ENCODE results near the gene AHNAK.
"Not testable (repeated sequence)": the region's sequence is repeated elsewhere in the genome, so short reads cannot be mapped to it uniquely, and the experiment has no call there.

The AHNAK gene

DNA sequence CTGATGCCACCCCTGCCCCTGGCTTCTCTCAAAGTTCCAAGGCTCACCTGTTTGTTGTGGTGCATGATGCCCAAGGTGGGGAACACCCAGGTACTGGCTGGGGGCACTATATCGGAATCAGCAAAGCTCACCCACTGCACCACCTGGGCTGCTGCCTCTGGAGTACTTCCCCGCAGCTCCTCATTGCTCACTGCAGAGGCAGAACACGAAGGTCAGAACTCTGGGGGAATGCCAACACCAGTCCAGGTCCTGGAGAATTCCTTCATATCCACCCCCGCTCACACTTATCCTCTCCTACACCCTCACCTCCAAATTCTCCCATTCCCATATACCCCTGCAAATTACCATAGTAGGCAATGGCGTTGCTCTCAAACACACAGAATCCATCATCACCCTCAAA, 24.9 kb upstream of the AHNAK start:
- not testable (repeated sequence) for DNase-seq

GRCh38 chr11:62570903-62571302, 24.3 kb upstream of the AHNAK start:
- not testable (repeated sequence) for DNase-seq

DNA sequence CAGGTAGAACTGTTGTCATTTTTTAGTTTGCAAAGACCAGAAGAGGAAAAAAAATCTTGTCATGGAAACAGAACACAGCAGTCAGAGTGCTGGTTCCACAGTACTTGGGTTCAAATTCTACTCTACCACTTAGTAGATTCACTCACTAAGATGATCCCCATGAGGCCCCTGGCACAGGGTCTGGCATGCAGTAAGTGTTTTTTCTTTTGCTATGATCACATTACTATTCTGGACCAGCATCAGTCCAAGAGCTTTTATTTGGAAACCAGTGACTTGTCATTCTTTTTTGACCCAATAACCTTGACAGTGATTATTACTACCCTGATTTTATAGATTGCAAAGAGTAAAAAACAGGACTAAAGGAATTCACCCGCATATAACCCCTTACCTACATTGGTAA, 23.0 kb upstream of the AHNAK start:
- DNase-seq: no peak

GRCh38 chr11:62567018-62567633, 20.5 kb upstream of the AHNAK start:
- DNase-seq: no peak

GRCh38 chr11:62566247-62566646, 19.6 kb upstream of the AHNAK start:
- no peak for DNase-seq

GRCh38 chr11:62565100-62565802, 18.6 kb upstream of the AHNAK start:
- DNase-seq: no peak

GRCh38 chr11:62561677-62562230, 15.1 kb upstream of the AHNAK start:
- not testable (repeated sequence) for DNase-seq

DNA sequence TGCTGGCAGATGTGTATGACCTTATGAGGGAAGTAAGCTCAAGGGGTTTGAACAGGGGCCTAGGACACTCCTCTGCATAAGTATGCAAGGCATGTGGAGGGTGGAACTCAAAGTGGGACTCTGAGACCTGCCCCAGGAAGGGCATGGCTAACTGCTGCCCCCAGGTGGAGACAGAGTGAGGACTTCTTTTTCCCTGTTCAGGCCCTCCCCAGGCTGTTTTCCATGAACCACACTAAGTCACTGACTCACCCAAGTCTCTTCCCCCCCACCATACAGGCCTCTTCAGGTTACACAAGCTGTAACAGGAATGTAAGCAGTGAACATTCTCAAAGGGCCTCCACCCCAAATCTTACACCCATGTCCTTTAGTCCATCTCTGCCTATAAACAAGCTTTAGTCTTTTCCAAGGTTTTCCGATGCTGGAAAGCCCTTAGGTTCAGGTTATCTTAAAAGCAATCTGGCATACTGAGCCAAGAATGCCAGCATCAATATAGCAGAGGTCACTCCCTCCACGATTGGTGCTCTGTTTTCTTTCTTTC, 14.0 kb upstream of the AHNAK start:
- no peak for DNase-seq

GRCh38 chr11:62559626-62560025, 13.0 kb upstream of the AHNAK start:
- DNase-seq: not testable (repeated sequence)

DNA sequence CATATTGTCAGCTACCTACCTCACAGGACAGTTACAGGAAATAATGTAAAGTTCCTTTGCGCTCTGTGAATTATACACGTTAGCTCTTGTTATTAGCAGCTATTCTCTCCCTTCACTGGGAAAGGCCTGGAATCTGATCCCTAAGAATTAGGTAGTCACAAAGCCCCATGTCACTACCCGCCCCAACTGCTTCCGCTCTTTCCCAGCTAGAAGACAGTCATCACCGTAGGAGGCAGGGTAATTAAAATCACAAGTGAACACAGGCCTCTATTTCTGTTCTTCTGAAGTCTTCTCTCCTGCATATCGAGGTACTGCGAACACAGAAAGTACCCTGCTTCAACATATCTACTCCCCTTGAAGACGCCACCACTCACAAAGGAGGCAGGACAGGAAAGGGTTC, 12.6 kb upstream of the AHNAK start:
- no peak for DNase-seq

DNA sequence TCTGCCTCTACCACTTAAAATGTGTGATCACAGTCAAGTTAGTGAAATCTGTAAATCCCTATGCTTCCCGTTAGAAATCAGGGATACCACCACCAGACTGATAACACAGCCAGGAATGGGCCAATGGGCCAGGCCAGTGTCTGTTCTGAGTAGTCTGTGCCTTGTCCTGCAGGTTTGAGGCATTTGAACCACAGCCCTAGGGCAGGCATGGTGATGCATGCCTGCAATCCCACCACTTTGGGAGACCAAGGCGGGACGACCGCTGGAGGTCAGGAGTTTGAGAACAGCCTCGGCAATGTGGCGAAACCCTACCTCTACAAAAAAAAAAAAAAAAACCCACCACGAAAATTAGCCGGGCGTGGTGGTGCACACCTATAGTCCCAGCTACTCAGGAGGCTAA, 12.1 kb upstream of the AHNAK start:
- DNase-seq: no peak

- DNase-seq: no peak
Measured at GRCh38 chr11:62556875-62557631, 10.4 kb upstream of the AHNAK start.

DNA sequence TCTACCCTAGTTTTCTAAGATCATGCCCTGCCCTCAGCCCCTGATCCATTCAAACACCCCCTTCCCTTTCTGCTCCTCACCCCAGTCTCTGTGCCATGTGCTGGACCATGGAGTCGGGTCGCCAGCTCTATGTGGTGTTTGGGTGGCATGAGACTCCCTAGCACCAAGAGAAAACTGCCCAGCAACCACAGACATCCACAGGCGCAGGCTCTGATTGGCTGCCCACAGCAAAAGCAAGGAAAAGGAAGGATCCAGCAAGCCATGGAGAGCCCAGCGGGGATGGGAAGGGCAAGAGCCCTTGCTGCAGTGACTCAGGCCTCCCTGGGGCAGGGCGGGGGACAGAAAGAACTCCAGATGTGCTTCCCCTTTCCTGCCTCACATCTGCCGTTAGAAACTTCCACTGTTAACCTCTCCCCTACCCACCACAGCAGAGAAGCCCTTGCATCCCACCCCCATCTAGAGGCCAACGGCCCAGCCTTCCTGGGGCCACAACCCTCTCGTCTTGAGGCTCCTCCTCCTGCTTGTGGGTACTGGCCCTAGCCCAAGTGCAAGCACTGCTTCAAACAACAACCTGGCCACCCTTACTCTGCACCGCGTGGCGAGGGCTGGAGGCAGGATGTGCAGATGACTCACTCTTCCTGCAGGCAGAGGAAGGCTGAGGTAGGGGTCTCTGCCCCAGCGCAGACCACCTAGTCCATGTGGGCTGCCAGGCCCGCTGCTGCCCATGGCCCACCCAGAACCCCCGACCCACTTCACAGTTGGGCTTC, 9.7 kb upstream of the AHNAK start:
- DNase-seq: no peak

DNA sequence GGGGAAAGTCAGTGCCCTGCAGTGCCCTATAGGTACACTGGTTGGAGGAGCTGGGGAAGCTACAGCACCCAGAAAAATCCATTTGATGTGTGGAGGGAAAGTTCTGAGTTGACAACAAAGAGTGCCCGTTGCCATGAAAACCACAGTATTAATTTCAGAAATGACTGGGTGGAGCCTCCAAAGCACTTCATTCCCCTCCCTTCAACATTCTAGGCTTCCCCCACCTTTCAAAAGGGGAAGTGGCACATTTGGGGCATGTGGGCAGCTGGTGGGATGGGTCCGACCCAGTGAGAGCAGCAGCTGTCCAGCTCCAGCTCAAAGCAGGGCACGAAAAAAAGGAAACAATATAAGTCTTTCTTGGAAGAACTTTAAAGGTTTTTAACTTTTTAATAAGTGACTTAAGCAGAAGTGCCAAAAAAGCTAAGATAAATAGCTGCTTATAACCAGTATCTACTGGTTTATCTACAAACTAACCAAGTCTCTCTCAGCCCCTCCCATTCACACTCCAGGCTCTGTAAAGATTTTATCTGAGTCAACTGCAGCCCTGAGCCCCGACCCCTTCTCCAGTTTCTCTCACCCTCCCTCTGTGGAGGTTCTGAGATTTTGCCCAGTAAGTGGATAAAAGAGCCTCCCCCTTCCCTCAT, 9.0 kb upstream of the AHNAK start:
- no peak for DNase-seq

- DNase-seq: no peak
Measured at GRCh38 chr11:62554387-62555167, 8.0 kb upstream of the AHNAK start.

GRCh38 chr11:62553839-62554361, 7.3 kb upstream of the AHNAK start:
- DNase-seq: no peak

DNA sequence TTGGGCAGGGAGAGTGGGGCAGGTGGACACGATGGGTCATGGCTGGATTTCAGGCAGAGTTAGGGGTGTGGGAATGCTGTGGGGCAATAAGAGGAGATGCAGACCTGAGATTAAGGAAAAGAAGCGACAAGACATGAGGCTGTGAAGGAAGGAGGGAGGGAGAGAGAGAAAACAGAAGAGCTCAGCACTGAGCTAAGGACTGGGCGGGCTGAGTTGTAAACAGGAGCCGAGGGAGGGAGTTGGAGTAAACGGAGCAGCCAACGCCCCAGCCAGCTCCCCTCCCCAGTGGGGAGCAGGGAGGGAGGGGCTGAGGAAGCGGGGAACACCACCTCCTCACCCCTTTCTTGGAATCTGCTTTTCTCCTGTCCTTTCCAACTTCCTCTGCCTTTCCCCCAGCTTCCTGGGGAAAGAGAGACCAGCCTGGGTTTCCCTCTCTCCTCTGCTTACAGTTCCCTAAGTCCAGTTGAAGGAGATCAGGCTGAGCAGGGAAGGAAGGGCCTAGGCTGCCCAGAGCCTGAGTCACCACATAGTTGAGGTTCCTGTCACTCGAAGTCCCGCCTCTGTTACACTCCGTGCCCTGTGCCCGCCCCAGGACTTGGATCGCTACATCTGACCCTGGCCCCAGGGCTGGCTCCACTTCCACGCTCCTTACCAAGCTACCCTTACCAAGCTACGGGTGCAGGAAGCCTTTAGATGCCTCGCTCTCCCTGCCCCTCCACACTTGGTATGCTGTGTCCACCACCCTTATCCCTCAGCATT, 6.7 kb upstream of the AHNAK start:
- DNase-seq: no peak

DNA sequence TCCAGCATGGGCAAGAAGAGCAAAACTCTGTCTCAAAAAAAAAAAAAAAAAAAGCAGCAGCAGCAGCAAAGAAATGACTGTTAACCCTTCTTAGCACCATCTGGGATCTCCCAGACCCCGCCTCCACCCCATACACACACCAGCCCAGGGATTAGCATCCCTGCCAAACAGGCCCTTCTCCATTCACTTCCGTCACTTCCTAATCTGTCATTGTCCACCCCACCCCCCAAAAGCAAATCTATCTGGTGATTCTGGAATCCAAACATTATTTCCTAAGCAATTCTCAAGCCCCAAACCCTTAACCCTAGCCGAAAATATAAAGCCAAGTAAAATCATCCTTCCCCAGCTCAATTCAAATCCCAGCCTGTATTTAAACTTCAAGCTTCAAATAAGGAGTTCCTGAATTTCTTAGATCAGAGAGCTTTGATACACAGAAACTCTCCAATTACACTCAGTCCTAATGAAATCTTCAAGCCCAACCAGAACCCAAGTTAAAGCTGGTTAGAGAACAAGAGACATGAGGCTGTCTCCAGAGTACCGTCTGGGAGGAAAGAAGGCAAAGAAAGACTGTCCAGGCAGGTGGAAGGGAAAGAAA, 6.0 kb upstream of the AHNAK start:
- no peak for DNase-seq

DNA sequence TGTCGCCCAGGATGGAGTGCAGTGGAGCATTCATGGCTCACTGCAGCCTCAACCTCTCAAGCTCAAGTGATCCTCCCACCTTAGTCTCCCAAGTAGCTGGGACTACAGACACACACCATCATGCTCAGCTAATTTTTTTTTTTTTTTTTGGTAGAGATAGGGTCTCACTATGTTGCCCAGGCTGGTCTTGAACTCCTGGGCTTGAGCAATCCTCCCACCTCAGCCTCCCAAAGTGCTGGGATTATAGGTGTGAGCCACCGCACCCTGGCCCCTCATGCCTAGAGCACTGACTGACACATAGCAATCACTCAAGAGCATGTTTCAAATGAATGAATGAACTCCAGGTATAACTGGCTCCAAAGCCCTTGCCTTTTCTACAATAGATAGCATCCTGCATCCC, 3.9 kb upstream of the AHNAK start:
- DNase-seq: not testable (repeated sequence)
